ENCODE results near the gene PCK1. TPM values are rescaled to one million over a fixed set of nuclear protein-coding genes. Genes with fewer than 3 reads are reported as not detected.

The PCK1 gene
- total RNA-seq, 5 donors from 2014 or later (not counting 1 experiment from before 2014, with no cell fraction given): 0.25 to 0.53 (median 0.26) TPM; not detected in 2

DNA sequence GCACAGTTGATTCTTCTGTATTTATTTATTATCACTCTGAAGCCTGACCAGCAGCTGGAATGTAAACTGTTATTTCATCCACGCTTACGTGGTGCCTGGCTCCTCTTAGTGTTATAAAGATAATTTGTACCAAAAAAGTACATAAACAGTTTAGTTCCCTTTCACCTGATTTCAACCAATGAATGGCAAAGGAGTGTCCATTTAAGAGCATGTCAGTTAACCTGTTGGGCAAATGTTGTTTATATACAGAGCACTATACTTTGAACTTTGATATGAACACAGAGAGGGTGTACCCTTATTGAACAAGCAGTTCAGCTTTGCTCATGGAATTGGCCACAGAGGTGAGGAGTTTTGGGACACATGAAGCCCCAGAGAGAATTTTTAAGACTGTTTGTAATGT lies 28.8 kb upstream of the PCK1 start:
- Histone ChIP-seq H3K27ac (ENCODE audit: low read length) (no peak overlapping the region), H3K9me3 (no peaks in the 10 kb centered on the region), H3K27me3 (replicated peaks in 1 of 2; ENCODE audit: control insufficient read depth in 2 of 2, extremely low read depth in 1 of 2, insufficient read depth in 2 of 2, low read length in 1 of 2) (peaks cover 8 to 14% of the 10 kb centered on the region in 2 experiments), H3K4me1 (ENCODE audit: control insufficient read depth in 1 of 2, extremely low read depth in 1 of 2, insufficient read depth in 2 of 2, low read length in 2 of 2) (no peaks in the 10 kb centered on the region), H3K4me3 (ENCODE audit: control insufficient read depth in 1 of 2, extremely low read depth in 1 of 2, low read length in 1 of 2) (no peak overlapping the region), H3K36me3 (ENCODE audit: control insufficient read depth in 2 of 2, extremely low read depth in 1 of 2, insufficient read depth in 1 of 2, low read length in 1 of 2) (no peaks in the 10 kb centered on the region)
- ATAC-seq (replicated peaks in 1 of 4) (no peak), DNase-seq (no peak)
- Mint-ChIP-seq H3K4me3 (no peak overlapping the region), H3K27me3 (peaks cover 27 to 28% of the 10 kb centered on the region in 2 donors), H3K27ac (no peak overlapping the region), H3K4me1 (peaks cover 0 to 4% (median 0%) of the 10 kb centered on the region in 3 donors), H3K9me3 (no peaks in the 10 kb centered on the region), H3K36me3 (no peaks in the 10 kb centered on the region)
- POLR2A ChIA-PET: no interaction called here
- CTCF ChIA-PET: no interaction called here
- no CpG with 5 or more reads among the region's 2 CpGs for WGBS (ENCODE audit: insufficient coverage)

DNA sequence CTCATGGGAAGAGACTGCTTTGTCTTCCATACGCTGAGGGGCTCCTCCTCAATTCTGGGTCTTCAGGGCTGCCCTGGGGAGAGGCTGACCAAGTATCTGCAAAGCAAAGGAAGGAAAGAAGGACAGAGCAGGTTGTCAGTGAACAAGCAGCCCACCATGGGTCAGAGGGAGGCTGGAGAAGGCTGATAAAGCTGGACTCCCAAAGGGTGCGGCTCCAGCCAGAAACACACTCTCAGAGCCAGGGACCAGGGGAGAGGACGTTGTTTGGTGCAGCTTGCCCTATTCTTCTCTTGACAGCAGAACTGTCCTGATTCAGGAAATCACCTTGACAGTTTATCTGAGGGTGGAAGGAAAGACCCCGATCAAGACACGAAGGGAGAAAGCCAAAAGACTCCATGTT lies 25.6 kb upstream of the PCK1 start:
- DNase-seq: no peak

DNA sequence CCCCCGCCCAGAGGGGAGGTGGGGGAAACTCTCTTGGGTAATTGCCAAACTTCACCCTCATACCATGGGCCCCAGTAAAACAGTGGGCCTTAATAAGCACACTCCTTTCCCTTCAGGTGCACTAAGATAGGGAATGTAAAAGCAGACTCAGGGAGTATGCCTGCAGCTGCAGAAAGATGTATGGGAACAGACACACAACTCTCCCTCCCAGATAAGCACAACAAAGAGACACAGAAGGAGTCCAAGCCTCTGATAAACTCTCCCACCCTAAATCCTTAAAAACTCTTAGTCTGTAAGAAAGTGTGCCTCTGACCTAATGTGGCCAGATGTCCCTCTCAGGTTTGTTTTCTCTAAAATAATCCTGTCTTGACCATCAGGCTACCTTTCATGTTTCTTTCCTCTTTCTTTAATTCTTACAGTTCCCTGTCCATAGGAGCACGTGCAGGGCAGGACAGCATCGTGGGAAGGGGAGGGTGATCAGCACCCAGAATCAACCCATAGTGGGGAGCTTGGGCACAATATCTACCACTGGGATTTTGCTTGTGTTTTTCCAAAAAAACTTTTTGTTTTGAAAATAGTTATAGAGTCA lies 24.7 kb upstream of the PCK1 start:
- Histone ChIP-seq H3K27ac (ENCODE audit: low read length) (no peak overlapping the region), H3K4me1 (ENCODE audit: control insufficient read depth in 1 of 2, extremely low read depth in 1 of 2, insufficient read depth in 2 of 2, low read length in 2 of 2) (no peaks in the 10 kb centered on the region), H3K9me3 (no peaks in the 10 kb centered on the region), H3K36me3 (ENCODE audit: control insufficient read depth in 2 of 2, extremely low read depth in 1 of 2, insufficient read depth in 1 of 2, low read length in 1 of 2) (no peaks in the 10 kb centered on the region), H3K4me3 (ENCODE audit: control insufficient read depth in 1 of 2, extremely low read depth in 1 of 2, low read length in 1 of 2) (no peak overlapping the region), H3K27me3 (replicated peaks in 1 of 2; ENCODE audit: control insufficient read depth in 2 of 2, extremely low read depth in 1 of 2, insufficient read depth in 2 of 2, low read length in 1 of 2) (peaks cover 9 to 24% of the 10 kb centered on the region in 2 experiments)
- H3K27me3 Mint-ChIP-seq: peaks cover 41 to 53% of the 10 kb centered on the region in 2 donors
- DNase-seq (no peak), ATAC-seq (replicated peaks in 1 of 4) (no peak)
- no peaks in the 10 kb centered on the region for H3K36me3 Mint-ChIP-seq
- peaks cover 0 to 4% (median 0%) of the 10 kb centered on the region in 3 donors for H3K9me3 Mint-ChIP-seq
- ChIA-PET CTCF (no interaction called here), POLR2A (no interaction called here)
- no peaks in the 10 kb centered on the region for H3K4me1 Mint-ChIP-seq
- H3K4me3 Mint-ChIP-seq: no peak overlapping the region
- no CpG with 5 or more reads among the region's 3 CpGs for WGBS (ENCODE audit: insufficient coverage)
- no peak overlapping the region for H3K27ac Mint-ChIP-seq

More for the DNA sequence above, 25.6 kb upstream of the PCK1 start:
- H3K27ac ChIP-seq (ENCODE audit: low read length): no peak overlapping the region
- H3K36me3 ChIP-seq (ENCODE audit: control insufficient read depth in 2 of 2, extremely low read depth in 1 of 2, insufficient read depth in 1 of 2, low read length in 1 of 2): no peaks in the 10 kb centered on the region
- no peak overlapping the region for H3K4me3 ChIP-seq (ENCODE audit: control insufficient read depth in 1 of 2, extremely low read depth in 1 of 2, low read length in 1 of 2)
- Mint-ChIP-seq H3K27me3 (peaks cover 37 to 49% of the 10 kb centered on the region in 2 donors), H3K4me1 (no peaks in the 10 kb centered on the region), H3K9me3 (peaks cover 0 to 4% (median 0%) of the 10 kb centered on the region in 3 donors), H3K4me3 (no peak overlapping the region), H3K36me3 (no peaks in the 10 kb centered on the region), H3K27ac (no peak overlapping the region)
- ChIA-PET CTCF (no interaction called here), POLR2A (no interaction called here)
- no peaks in the 10 kb centered on the region for H3K9me3 ChIP-seq
- H3K4me1 ChIP-seq (ENCODE audit: control insufficient read depth in 1 of 2, extremely low read depth in 1 of 2, insufficient read depth in 2 of 2, low read length in 2 of 2): no peaks in the 10 kb centered on the region
- 85% methylated on average over 2 of the region's 5 CpGs for WGBS (ENCODE audit: insufficient coverage)
- peaks cover 9 to 24% of the 10 kb centered on the region in 2 experiments for H3K27me3 ChIP-seq (replicated peaks in 1 of 2; ENCODE audit: control insufficient read depth in 2 of 2, extremely low read depth in 1 of 2, insufficient read depth in 2 of 2, low read length in 1 of 2)
- no peak for ATAC-seq (replicated peaks in 1 of 4)

DNA sequence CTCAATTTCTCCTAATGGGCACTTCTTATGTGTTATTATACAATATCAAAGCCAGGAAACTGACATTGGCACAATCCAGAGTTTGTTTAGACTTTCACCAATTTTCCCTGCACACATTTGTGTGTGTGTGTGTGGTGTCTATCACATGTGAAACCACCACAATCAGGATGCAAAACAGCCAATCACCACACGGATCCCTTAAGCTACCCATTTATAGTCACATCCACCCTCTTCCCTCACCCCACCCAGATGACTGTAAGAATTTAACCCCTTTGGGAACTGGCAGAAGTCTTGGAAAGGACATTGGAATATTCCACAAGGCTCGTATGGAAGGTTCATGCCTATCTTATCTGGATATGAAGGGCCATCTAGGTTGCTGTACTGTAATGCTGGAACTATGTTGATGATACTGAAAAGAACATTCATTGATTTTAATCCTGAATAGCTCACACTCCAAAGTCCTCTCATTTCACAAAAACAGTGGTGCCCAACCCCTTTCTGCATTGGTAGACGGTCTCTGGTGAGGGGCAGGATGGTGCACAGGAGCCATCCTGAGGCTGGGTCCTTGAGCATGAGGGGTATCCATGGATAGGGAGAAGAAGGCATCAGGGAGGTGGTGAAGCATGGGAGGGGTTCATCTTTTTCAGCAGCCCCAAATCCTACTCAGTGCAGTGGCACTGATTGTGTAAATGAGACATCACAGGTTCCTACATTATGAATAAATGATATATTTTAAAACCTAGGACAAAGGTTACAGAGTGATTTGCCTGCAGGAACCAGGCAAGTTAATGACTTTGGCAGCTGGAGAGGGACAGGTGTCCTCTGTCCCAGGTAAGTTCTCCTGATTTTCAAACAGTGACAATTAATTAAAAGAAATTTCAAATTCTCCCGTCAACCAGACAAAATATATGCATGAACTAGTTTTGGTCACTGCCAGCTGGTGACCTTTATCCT lies 23.9 kb upstream of the PCK1 start:
- peaks cover 0 to 4% (median 0%) of the 10 kb centered on the region in 3 donors for H3K9me3 Mint-ChIP-seq
- CTCF ChIA-PET: interaction anchor here in 1 of 2 donors (0.5 kb wide), 1 partner anchor 12 kb away, joined by 3 read pairs; no protein-coding TSS in a partner anchor
- peaks cover 7 to 24% of the 10 kb centered on the region in 2 experiments for H3K27me3 ChIP-seq (replicated peaks in 1 of 2; ENCODE audit: control insufficient read depth in 2 of 2, extremely low read depth in 1 of 2, insufficient read depth in 2 of 2, low read length in 1 of 2)
- H3K36me3 Mint-ChIP-seq: no peaks in the 10 kb centered on the region
- DNase-seq: no peak
- POLR2A ChIA-PET: interaction anchor here in 1 of 2 donors (0.8 kb wide), 1 partner anchor 175 kb away, joined by 3 read pairs; no protein-coding TSS in a partner anchor
- no peak overlapping the region for H3K27ac Mint-ChIP-seq
- H3K4me3 ChIP-seq (ENCODE audit: control insufficient read depth in 1 of 2, extremely low read depth in 1 of 2, low read length in 1 of 2): no peak overlapping the region
- 60% methylated on average over 1 of the region's 4 CpGs for WGBS (ENCODE audit: insufficient coverage)
- peaks cover 41 to 51% of the 10 kb centered on the region in 2 donors for H3K27me3 Mint-ChIP-seq
- no peaks in the 10 kb centered on the region for H3K4me1 ChIP-seq (ENCODE audit: control insufficient read depth in 1 of 2, extremely low read depth in 1 of 2, insufficient read depth in 2 of 2, low read length in 2 of 2)
- no peak for ATAC-seq (replicated peaks in 1 of 4)
- no peaks in the 10 kb centered on the region for H3K4me1 Mint-ChIP-seq
- H3K27ac ChIP-seq (ENCODE audit: low read length): no peak overlapping the region
- no peak overlapping the region for H3K4me3 Mint-ChIP-seq
- no peaks in the 10 kb centered on the region for H3K9me3 ChIP-seq
- no peaks in the 10 kb centered on the region for H3K36me3 ChIP-seq (ENCODE audit: control insufficient read depth in 2 of 2, extremely low read depth in 1 of 2, insufficient read depth in 1 of 2, low read length in 1 of 2)

DNA sequence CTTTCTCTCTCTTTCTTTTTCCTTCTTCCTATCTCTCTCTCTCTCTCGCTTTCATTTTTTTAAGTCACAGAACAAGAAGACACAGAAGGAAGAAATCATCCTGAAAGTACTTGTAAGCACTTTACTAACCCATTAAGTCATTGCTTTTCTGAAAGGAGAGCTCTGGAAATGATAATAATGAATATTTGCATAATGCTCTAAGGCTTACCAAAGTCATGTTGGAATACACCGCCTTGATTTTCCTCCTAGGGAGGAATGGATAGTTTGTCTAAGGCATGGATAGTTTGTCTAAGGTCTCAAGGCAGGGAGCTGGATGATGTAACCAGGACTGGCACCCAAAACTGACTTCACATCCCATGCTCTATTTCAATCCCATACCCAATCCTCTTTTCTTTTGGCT lies 23.1 kb upstream of the PCK1 start:
- POLR2A ChIA-PET: interaction anchor here in 1 of 2 donors (0.8 kb wide), 1 partner anchor 174 kb away, joined by 3 read pairs; no protein-coding TSS in a partner anchor
- H3K4me1 Mint-ChIP-seq: no peaks in the 10 kb centered on the region

DNA sequence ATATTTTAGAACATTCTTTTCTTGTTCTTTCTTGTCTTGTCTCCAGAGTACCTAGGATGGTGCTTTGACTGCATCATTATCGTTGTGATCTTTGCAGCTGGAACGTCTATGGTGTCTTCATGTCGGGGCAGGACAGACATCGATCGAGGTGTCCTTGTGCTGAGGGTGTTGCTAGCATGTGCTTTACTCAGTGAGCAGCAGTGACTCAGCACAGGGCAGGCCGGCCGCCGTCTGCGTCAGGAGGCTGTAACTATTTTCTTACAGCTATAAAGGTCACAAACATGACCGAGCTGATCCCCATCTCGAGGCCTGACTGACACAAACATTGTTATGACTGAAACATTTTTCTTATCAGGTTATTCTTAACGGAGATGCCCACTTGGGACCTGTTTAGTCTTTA lies 21.0 kb upstream of the PCK1 start:
- H3K9me3 ChIP-seq: no peaks in the 10 kb centered on the region
- H3K27me3 Mint-ChIP-seq: peaks cover 40 to 52% of the 10 kb centered on the region in 2 donors
- WGBS (ENCODE audit: insufficient coverage): 94% methylated on average over 10 of the region's 12 CpGs
- H3K27me3 ChIP-seq (replicated peaks in 1 of 2; ENCODE audit: control insufficient read depth in 2 of 2, extremely low read depth in 1 of 2, insufficient read depth in 2 of 2, low read length in 1 of 2): peaks cover 7 to 18% of the 10 kb centered on the region in 2 experiments
- no peak overlapping the region for H3K27ac Mint-ChIP-seq
- no peaks in the 10 kb centered on the region for H3K36me3 ChIP-seq (ENCODE audit: control insufficient read depth in 2 of 2, extremely low read depth in 1 of 2, insufficient read depth in 1 of 2, low read length in 1 of 2)
- no peaks in the 10 kb centered on the region for H3K4me1 ChIP-seq (ENCODE audit: control insufficient read depth in 1 of 2, extremely low read depth in 1 of 2, insufficient read depth in 2 of 2, low read length in 2 of 2)
- H3K4me3 Mint-ChIP-seq: no peak overlapping the region
- peaks cover 0 to 4% (median 0%) of the 10 kb centered on the region in 3 donors for H3K9me3 Mint-ChIP-seq
- ATAC-seq (replicated peaks in 1 of 4) (no peak), DNase-seq (no peak)
- CTCF ChIA-PET: no interaction called here
- no peaks in the 10 kb centered on the region for H3K36me3 Mint-ChIP-seq
- POLR2A ChIA-PET: no interaction called here
- H3K27ac ChIP-seq (ENCODE audit: low read length): no peak overlapping the region
- H3K4me1 Mint-ChIP-seq: no peaks in the 10 kb centered on the region
- no peak overlapping the region for H3K4me3 ChIP-seq (ENCODE audit: control insufficient read depth in 1 of 2, extremely low read depth in 1 of 2, low read length in 1 of 2)

More for the DNA sequence above, 23.1 kb upstream of the PCK1 start:
- DNase-seq (no peak), ATAC-seq (replicated peaks in 1 of 4) (no peak)
- Histone ChIP-seq H3K27ac (ENCODE audit: low read length) (no peak overlapping the region), H3K9me3 (no peaks in the 10 kb centered on the region), H3K4me1 (ENCODE audit: control insufficient read depth in 1 of 2, extremely low read depth in 1 of 2, insufficient read depth in 2 of 2, low read length in 2 of 2) (no peaks in the 10 kb centered on the region), H3K36me3 (ENCODE audit: control insufficient read depth in 2 of 2, extremely low read depth in 1 of 2, insufficient read depth in 1 of 2, low read length in 1 of 2) (no peaks in the 10 kb centered on the region), H3K4me3 (ENCODE audit: control insufficient read depth in 1 of 2, extremely low read depth in 1 of 2, low read length in 1 of 2) (no peak overlapping the region), H3K27me3 (replicated peaks in 1 of 2; ENCODE audit: control insufficient read depth in 2 of 2, extremely low read depth in 1 of 2, insufficient read depth in 2 of 2, low read length in 1 of 2) (peaks cover 7 to 24% of the 10 kb centered on the region in 2 experiments)
- Mint-ChIP-seq H3K4me3 (no peak overlapping the region), H3K27ac (no peak overlapping the region), H3K36me3 (no peaks in the 10 kb centered on the region), H3K27me3 (peaks cover 40 to 51% of the 10 kb centered on the region in 2 donors), H3K9me3 (peaks cover 0 to 4% (median 0%) of the 10 kb centered on the region in 3 donors)
- CTCF ChIA-PET: no interaction called here
- WGBS (ENCODE audit: insufficient coverage): no CpG with 5 or more reads among the region's 2 CpGs
